HG03565 (cell line): ENCODE measurements around the gene SNTG2.
"Not testable (repeated sequence)": the region's sequence is repeated elsewhere in the genome, so short reads cannot be mapped to it uniquely, and the experiment has no call there.

Experiments
- ATAC-seq: cut with Tn5 transposase; IDR thresholded peaks from one replicate; pipeline ENCODE4 v1.9.1; 2021; ENCODE audit warnings: mild to moderate bottlenecking, moderate library complexity; ENCODE audit not compliant: unreplicated experiment

Gene SNTG2

GRCh38 chr2:1402064-1402463, 451.4 kb downstream of the SNTG2 start:
- ATAC-seq = no peak

- ATAC-seq = no peak
These were observed 452.9 kb downstream of the SNTG2 start for GRCh38 chr2:1403565-1403964.

GRCh38 chr2:1405124-1405523, 454.5 kb downstream of the SNTG2 start:
- no peak for ATAC-seq

- no peak for ATAC-seq
These were observed 455.3 kb downstream of the SNTG2 start for GRCh38 chr2:1405967-1406366.

GRCh38 chr2:1406434-1406833, 455.8 kb downstream of the SNTG2 start:
- ATAC-seq = no peak

GRCh38 chr2:1407950-1408675, 457.5 kb downstream of the SNTG2 start:
- no peak for ATAC-seq

GRCh38 chr2:1413156-1413710, 462.6 kb downstream of the SNTG2 start, which contains the start of gene TPO:
TSS of gene TPO (plus strand) at chr2:1413463. CDS start at chr2:1414409, 946 bp downstream.
- no peak for ATAC-seq

GRCh38 chr2:1414121-1414520, 463.5 kb downstream of the SNTG2 start:
- ATAC-seq = no peak

- not testable (repeated sequence) for ATAC-seq
These were observed 464.3 kb downstream of the SNTG2 start for GRCh38 chr2:1414901-1415300.

GRCh38 chr2:1415501-1415900, 464.9 kb downstream of the SNTG2 start:
- ATAC-seq = no peak
